WTC11 (cell line): Measurements from ENCODE around the gene MAP4K1. TPM values are rescaled to one million over a fixed set of nuclear protein-coding genes. Genes with fewer than 3 reads are reported as not detected.
"Not testable (repeated sequence)": the region's sequence is repeated elsewhere in the genome, so short reads cannot be mapped to it uniquely, and the experiment has no call there.

ENCODE experiments used
- ATAC-seq: fragments of 200-7000 bp; cut with Tn5 transposase; 2 replicates; pipeline ENCODE4 v1.10.0; 2021; ENCODE audit warnings: mild to moderate bottlenecking, moderate library complexity
- CTCF ChIA-PET: fragments of 300-600 bp; sonication (Branson Sonifier 250); formaldehyde crosslinking; loops from one replicate; lab custom pipeline; 2021; ENCODE audit warnings: antibody characterized with exemption; lab: Charles Lee
- POLR2A ChIA-PET: fragments of 350-600 bp; sonication (Branson Sonifier 250); formaldehyde crosslinking; loops from one replicate; lab custom pipeline; 2021; ENCODE audit warnings: antibody characterized with exemption; lab: Charles Lee
- DNase-seq: peaks from one replicate; pipeline ENCODE4 v3.0.0; 2021; ENCODE audit warnings: low spot score
- H3K27ac Mint-ChIP-seq: 2 replicates; pipeline ENCODE4 v1.8.0; 2021; ENCODE audit warnings: mixed read lengths
- H3K27me3 Mint-ChIP-seq: 2 replicates; pipeline ENCODE4 v1.8.0; 2021; ENCODE audit warnings: low read depth, mild to moderate bottlenecking, moderate library complexity, mixed read lengths
- H3K36me3 Mint-ChIP-seq: 2 replicates; pipeline ENCODE4 v1.8.0; 2021; ENCODE audit warnings: mixed read lengths
- H3K4me1 Mint-ChIP-seq: 2 replicates; pipeline ENCODE4 v1.8.0; 2022; ENCODE audit warnings: mixed read lengths
- H3K4me3 Mint-ChIP-seq: 2 replicates; pipeline ENCODE4 v1.8.0; 2021; ENCODE audit warnings: mild to moderate bottlenecking, moderate library complexity, mixed read lengths
- H3K9me3 Mint-ChIP-seq: 2 replicates; pipeline ENCODE4 v1.8.0; 2021; ENCODE audit warnings: mixed read lengths
- CTCF ChIP-seq: fragments of 200-600 bp; IDR thresholded peaks from 2 replicates; pipeline ENCODE4 v1.8.0; 2022; ENCODE audit warnings: antibody characterized with exemption
- E2F1 ChIP-seq: sonication (generic); formaldehyde crosslinking; IDR thresholded peaks from 2 replicates; pipeline ENCODE4 v1.8.0; 2022; ENCODE audit warnings: mild to moderate bottlenecking, missing genetic modification reagents
- EMX1 ChIP-seq: fragments of 250-450 bp; sonication (Bioruptor Pico); IDR thresholded peaks from 2 replicates; pipeline ENCODE4 v1.8.0; 2021; ENCODE audit warnings: mild to moderate bottlenecking
- ERG ChIP-seq: fragments of 250-450 bp; sonication (Bioruptor Pico); IDR thresholded peaks from 2 replicates; pipeline ENCODE4 v1.8.0; 2021; ENCODE audit warnings: mild to moderate bottlenecking
- ESRRA ChIP-seq: sonication (generic); formaldehyde crosslinking; IDR thresholded peaks from 2 replicates; pipeline ENCODE4 v1.8.1; 2022; ENCODE audit warnings: mild to moderate bottlenecking, missing genetic modification reagents, borderline replicate concordance
- FOXP1 ChIP-seq: sonication (generic); formaldehyde crosslinking; IDR thresholded peaks from 2 replicates; pipeline ENCODE4 v1.8.0; 2022; ENCODE audit warnings: missing genetic modification reagents, mild to moderate bottlenecking, moderate library complexity, borderline replicate concordance
- GABPB1 ChIP-seq: sonication (generic); formaldehyde crosslinking; IDR thresholded peaks from 2 replicates; pipeline ENCODE4 v1.8.1; 2023; ENCODE audit warnings: mild to moderate bottlenecking, missing genetic modification reagents
- GRHL2 ChIP-seq: fragments of 250-450 bp; sonication (Bioruptor Pico); IDR thresholded peaks from 2 replicates; pipeline ENCODE4 v1.8.0; 2022; ENCODE audit warnings: mild to moderate bottlenecking, moderate library complexity; ENCODE audit not compliant: insufficient replicate concordance, severe bottlenecking
- IRF2 ChIP-seq: sonication (generic); formaldehyde crosslinking; IDR thresholded peaks from 2 replicates; pipeline ENCODE4 v1.8.0; 2022; ENCODE audit warnings: low read depth, missing genetic modification reagents, borderline replicate concordance
- RORB ChIP-seq: fragments of 250-450 bp; sonication (Bioruptor Pico); IDR thresholded peaks from 2 replicates; pipeline ENCODE4 v1.9.0; 2021; ENCODE audit warnings: mild to moderate bottlenecking
- SMAD3 ChIP-seq: sonication (generic); formaldehyde crosslinking; IDR thresholded peaks from 2 replicates; pipeline ENCODE4 v1.8.0; 2022; ENCODE audit warnings: missing genetic modification reagents, mild to moderate bottlenecking, borderline replicate concordance
- STAT6 ChIP-seq: sonication (generic); formaldehyde crosslinking; conservative IDR thresholded peaks from 2 replicates; pipeline ENCODE4 v1.8.1; 2023; ENCODE audit warnings: mild to moderate bottlenecking, low read depth, missing genetic modification reagents, moderate library complexity
- TP53 ChIP-seq: sonication (generic); formaldehyde crosslinking; IDR thresholded peaks from 2 replicates; pipeline ENCODE4 v1.8.1; 2023; ENCODE audit warnings: mild to moderate bottlenecking, missing genetic modification reagents
- ZNF121 ChIP-seq: sonication (generic); formaldehyde crosslinking; IDR thresholded peaks from 2 replicates; pipeline ENCODE4 v1.8.0; 2023; ENCODE audit warnings: missing genetic modification reagents
- ZNF232 ChIP-seq: sonication (generic); formaldehyde crosslinking; IDR thresholded peaks from 2 replicates; pipeline ENCODE4 v1.8.0; 2022; ENCODE audit warnings: mild to moderate bottlenecking, missing genetic modification reagents
- ZNF416 ChIP-seq: fragments of 250-450 bp; sonication (Bioruptor Pico); IDR thresholded peaks from 2 replicates; pipeline ENCODE4 v1.9.0; 2021; ENCODE audit warnings: mild to moderate bottlenecking, inconsistent platforms
- ZNF532 ChIP-seq: fragments of 250-450 bp; sonication (Bioruptor Pico); IDR thresholded peaks from 2 replicates; pipeline ENCODE4 v1.9.0; 2021; ENCODE audit warnings: mild to moderate bottlenecking, borderline replicate concordance
- total RNA-seq: library from RNA; stranded (reverse); gene quantifications from 3 replicates; pipeline ENCODE4 v1.2.3, GENCODE V29; 2021

The MAP4K1 gene
- total RNA-seq, 1 experiment from 2014 or later: 14.0 TPM

- H3K9me3 Mint-ChIP-seq: peaks cover 3% of the 10 kb centered on the region; the same call in 1 of the 2 replicates
- no peak for ATAC-seq
- H3K4me3 Mint-ChIP-seq: no peak overlapping the region
- H3K4me1 Mint-ChIP-seq: no peaks in the 10 kb centered on the region
- ChIA-PET POLR2A (no interaction called here), CTCF (no interaction called here)
- H3K36me3 Mint-ChIP-seq: no peaks in the 10 kb centered on the region
- TF ChIP-seq STAT6 (CRISPR knock-in tag) (no peak), CTCF (no peak), GABPB1 (no peak), ERG (no peak), TP53 (CRISPR knock-in tag) (no peak), IRF2 (CRISPR knock-in tag) (no peak), ESRRA (no peak), FOXP1 (CRISPR knock-in tag) (no peak), EMX1 (CRISPR knock-in tag) (no peak), ZNF232 (no peak), ZNF416 (CRISPR knock-in tag) (no peak)
- H3K27ac Mint-ChIP-seq: no peak overlapping the region
- no peak for DNase-seq
- H3K27me3 Mint-ChIP-seq: peaks cover 3% of the 10 kb centered on the region
Observed at GRCh38 chr19:38606131-38606530, 11.6 kb downstream of the MAP4K1 start.

- H3K36me3 Mint-ChIP-seq, CTCF ChIA-PET, H3K27ac Mint-ChIP-seq, ATAC-seq, POLR2A ChIA-PET, H3K9me3 Mint-ChIP-seq, H3K27me3 Mint-ChIP-seq, H3K4me1 Mint-ChIP-seq, DNase-seq, H3K4me3 Mint-ChIP-seq: not testable (repeated sequence)
Observed at GRCh38 chr19:38602856-38603255, 14.9 kb downstream of the MAP4K1 start.

- TF ChIP-seq SMAD3 (CRISPR knock-in tag) (no peak), RORB (CRISPR knock-in tag) (no peak), E2F1 (CRISPR knock-in tag) (no peak), GRHL2 (no peak), ZNF121 (CRISPR knock-in tag) (no peak), ZNF532 (CRISPR knock-in tag) (no peak)
- Mint-ChIP-seq H3K4me1 (peaks cover 8% of the 10 kb centered on the region), H3K27ac (no peak overlapping the region), H3K27me3 (peaks cover 5% of the 10 kb centered on the region; the same call in 1 of the 2 replicates), H3K36me3 (no peaks in the 10 kb centered on the region), H3K4me3 (no peak overlapping the region), H3K9me3 (peaks cover 4% of the 10 kb centered on the region; the same call in 1 of the 2 replicates)
- no peak for DNase-seq
- no peak for ATAC-seq
- ChIA-PET CTCF (interaction anchor here (1.2 kb wide), 1 partner anchor 37 kb away, joined by 3 read pairs; no protein-coding TSS in a partner anchor), POLR2A (no interaction called here)
Observed at GRCh38 chr19:38599722-38600121, 18.0 kb downstream of the MAP4K1 start.
